ENCODE measurements around the gene TMEM132D. TPM values are rescaled to one million over a fixed set of nuclear protein-coding genes. Genes with fewer than 3 reads are reported as not detected.

TMEM132D gene
- total and polyA plus RNA-seq, 2 donors (not counting 3 experiments of a cell fraction or from before 2014, with no cell fraction given), result not detected

GRCh38 chr12:129150721-129151120, 753.1 kb downstream of the TMEM132D start:
- TF ChIP-seq MYC (IDR thresholded peaks at IDR 0.05; ENCODE audit: low read depth, low read length) (no peak), FOS (IDR thresholded peaks at IDR 0.05; ENCODE audit: borderline replicate concordance, insufficient read depth, low read length) (no peak), GATA2 (IDR thresholded peaks at IDR 0.05; ENCODE audit: insufficient read depth, insufficient read length, low read depth, low read length) (no peak), EZH2 (IDR thresholded peaks at IDR 0.05; ENCODE audit: borderline replicate concordance, low read depth, low read length, severe bottlenecking) (no peak), POLR2A (IDR thresholded peaks at IDR 0.05; ENCODE audit: low read depth, low read length) (no peak), JUN (IDR thresholded peaks at IDR 0.05; ENCODE audit: borderline replicate concordance, insufficient read depth, insufficient read length, low read depth) (no peak), POLR2AphosphoS5 (IDR thresholded peaks at IDR 0.05; ENCODE audit: insufficient read depth, low read depth, low read length) (no peak)
- TF ChIP-seq, protein P1, sequence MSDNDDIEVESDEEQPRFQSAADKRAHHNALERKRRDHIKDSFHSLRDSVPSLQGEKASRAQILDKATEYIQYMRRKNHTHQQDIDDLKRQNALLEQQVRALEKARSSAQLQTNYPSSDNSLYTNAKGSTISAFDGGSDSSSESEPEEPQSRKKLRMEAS (IDR thresholded peaks at IDR 0.05; ENCODE audit: insufficient read depth, insufficient read length), result no peak
- TF ChIP-seq, protein P2, sequence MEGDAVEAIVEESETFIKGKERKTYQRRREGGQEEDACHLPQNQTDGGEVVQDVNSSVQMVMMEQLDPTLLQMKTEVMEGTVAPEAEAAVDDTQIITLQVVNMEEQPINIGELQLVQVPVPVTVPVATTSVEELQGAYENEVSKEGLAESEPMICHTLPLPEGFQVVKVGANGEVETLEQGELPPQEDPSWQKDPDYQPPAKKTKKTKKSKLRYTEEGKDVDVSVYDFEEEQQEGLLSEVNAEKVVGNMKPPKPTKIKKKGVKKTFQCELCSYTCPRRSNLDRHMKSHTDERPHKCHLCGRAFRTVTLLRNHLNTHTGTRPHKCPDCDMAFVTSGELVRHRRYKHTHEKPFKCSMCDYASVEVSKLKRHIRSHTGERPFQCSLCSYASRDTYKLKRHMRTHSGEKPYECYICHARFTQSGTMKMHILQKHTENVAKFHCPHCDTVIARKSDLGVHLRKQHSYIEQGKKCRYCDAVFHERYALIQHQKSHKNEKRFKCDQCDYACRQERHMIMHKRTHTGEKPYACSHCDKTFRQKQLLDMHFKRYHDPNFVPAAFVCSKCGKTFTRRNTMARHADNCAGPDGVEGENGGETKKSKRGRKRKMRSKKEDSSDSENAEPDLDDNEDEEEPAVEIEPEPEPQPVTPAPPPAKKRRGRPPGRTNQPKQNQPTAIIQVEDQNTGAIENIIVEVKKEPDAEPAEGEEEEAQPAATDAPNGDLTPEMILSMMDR (IDR thresholded peaks at IDR 0.05; ENCODE audit: extremely low read depth in 1 of 2, insufficient read depth in 1 of 2, low read depth in 1 of 2, low read length in 2 of 2), result no peak
- Histone ChIP-seq H3K36me3 (ENCODE audit: control insufficient read depth in 2 of 2, extremely low read depth in 1 of 2, insufficient read depth in 2 of 2, low read length in 2 of 2) (no peaks in the 10 kb centered on the region), H3K4me1 (ENCODE audit: control insufficient read depth, extremely low read depth, insufficient read depth, low read length) (no peaks in the 10 kb centered on the region), H3K9me3 (replicated peaks; ENCODE audit: control insufficient read depth, insufficient read depth, low read length) (peaks cover 11% of the 10 kb centered on the region), H4K20me1 (replicated peaks; ENCODE audit: control insufficient read depth, extremely low read depth, insufficient read depth, low read length) (no peaks in the 10 kb centered on the region), H3K27ac (ENCODE audit: insufficient read depth, low read depth, low read length) (no peak overlapping the region), H3K9me1 (replicated peaks; ENCODE audit: control insufficient read depth, extremely low read depth, insufficient read depth, low read length) (no peaks in the 10 kb centered on the region), H3K9ac (replicated peaks; ENCODE audit: extremely low read depth, insufficient read depth, low read length) (no peak overlapping the region), H3K27me3 (ENCODE audit: control insufficient read depth in 2 of 2, insufficient read depth in 2 of 2, low read length in 2 of 2) (no peaks in the 10 kb centered on the region), H2AFZ (ENCODE audit: low read depth, low read length) (no peak overlapping the region), H3K79me2 (ENCODE audit: control insufficient read depth, insufficient read depth, low read length) (no peaks in the 10 kb centered on the region), H3K4me3 (replicated peaks in 1 of 3; ENCODE audit: insufficient read depth in 1 of 3, low read depth in 1 of 3, low read length in 3 of 3) (no peak overlapping the region), H3K4me2 (ENCODE audit: insufficient read depth, low read length) (no peak overlapping the region)
- FAIRE-seq (no peak), DNase-seq (ENCODE audit: low read depth, low spot score) (no peak)
- BruUV-seq (replicated peaks), result no TSS peak
- dilution Hi-C loops (cut with MboI; ENCODE audit: extremely low pct_ligation_motif_present, low sequenced_read_pairs), result no loop called here
- ChIA-PET CTCF (no interaction called here), POLR2A (no interaction called here)
- intact Hi-C loops (cut with micrococcal nuclease), result no loop called here
